ENCODE results near the gene BTNL9. TPM values are rescaled to one million over a fixed set of nuclear protein-coding genes. Genes with fewer than 3 reads are reported as not detected.
A peak's percentile ranks its signal among the peaks of the same experiment; 100 is the strongest.

The BTNL9 gene
- total and polyA plus RNA-seq, 2 of the 13 experiments (the other 11 are each of a cell fraction or from before 2014, with no cell fraction given): 0.13 TPM; not detected in 1

DNA sequence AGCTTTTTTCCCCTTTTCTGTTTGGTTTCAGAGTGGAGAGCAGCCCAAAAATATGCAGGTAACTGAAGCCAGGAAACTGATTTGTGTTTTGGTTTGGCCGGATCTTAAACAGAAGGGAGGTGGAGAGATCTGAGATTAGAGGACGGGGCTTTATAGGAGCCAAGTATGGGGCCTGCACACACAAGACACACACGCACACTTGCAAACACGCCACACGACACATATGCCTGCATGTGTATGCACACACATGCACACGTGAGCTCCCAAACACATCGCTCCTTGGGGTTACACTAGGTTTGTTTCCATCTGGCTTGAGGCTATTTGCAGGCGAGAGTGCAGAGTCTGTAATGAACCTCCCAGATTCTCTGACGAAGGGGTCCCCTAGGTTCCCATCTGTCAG, 18.3 kb downstream of the BTNL9 start (continued):
- TF ChIP-seq, protein P1, sequence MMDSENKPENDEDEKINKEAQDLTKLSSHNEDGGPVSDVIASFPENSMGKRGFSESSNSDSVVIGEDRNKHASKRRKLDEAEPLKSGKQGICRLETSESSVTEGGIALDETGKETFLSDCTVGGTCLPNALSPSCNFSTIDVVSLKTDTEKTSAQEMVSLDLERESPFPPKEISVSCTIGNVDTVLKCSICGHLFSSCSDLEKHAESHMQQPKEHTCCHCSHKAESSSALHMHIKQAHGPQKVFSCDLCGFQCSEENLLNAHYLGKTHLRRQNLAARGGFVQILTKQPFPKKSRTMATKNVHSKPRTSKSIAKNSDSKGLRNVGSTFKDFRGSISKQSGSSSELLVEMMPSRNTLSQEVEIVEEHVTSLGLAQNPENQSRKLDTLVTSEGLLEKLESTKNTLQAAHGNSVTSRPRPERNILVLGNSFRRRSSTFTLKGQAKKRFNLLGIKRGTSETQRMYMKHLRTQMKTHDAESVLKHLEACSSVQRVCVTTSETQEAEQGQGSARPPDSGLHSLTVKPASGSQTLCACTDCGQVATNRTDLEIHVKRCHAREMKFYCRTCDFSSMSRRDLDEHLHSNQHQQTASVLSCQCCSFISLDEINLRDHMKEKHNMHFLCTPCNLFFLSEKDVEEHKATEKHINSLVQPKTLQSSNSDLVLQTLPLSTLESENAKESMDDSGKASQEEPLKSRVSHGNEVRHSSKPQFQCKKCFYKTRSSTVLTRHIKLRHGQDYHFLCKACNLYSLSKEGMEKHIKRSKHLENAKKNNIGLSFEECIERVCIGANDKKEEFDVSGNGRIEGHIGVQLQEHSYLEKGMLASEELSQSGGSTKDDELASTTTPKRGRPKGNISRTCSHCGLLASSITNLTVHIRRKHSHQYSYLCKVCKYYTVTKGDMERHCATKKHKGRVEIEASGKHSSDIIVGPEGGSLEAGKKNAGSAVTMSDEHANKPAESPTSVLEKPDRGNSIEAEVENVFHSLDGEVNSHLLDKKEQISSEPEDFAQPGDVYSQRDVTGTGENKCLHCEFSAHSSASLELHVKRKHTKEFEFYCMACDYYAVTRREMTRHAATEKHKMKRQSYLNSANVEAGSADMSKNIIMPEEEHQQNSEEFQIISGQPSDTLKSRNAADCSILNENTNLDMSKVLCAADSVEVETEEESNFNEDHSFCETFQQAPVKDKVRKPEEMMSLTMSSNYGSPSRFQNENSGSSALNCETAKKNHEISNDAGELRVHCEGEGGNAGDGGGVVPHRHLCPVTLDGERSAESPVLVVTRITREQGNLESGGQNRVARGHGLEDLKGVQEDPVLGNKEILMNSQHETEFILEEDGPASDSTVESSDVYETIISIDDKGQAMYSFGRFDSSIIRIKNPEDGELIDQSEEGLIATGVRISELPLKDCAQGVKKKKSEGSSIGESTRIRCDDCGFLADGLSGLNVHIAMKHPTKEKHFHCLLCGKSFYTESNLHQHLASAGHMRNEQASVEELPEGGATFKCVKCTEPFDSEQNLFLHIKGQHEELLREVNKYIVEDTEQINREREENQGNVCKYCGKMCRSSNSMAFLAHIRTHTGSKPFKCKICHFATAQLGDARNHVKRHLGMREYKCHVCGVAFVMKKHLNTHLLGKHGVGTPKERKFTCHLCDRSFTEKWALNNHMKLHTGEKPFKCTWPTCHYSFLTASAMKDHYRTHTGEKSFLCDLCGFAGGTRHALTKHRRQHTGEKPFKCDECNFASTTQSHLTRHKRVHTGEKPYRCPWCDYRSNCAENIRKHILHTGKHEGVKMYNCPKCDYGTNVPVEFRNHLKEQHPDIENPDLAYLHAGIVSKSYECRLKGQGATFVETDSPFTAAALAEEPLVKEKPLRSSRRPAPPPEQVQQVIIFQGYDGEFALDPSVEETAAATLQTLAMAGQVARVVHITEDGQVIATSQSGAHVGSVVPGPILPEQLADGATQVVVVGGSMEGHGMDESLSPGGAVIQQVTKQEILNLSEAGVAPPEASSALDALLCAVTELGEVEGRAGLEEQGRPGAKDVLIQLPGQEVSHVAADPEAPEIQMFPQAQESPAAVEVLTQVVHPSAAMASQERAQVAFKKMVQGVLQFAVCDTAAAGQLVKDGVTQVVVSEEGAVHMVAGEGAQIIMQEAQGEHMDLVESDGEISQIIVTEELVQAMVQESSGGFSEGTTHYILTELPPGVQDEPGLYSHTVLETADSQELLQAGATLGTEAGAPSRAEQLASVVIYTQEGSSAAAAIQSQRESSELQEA (CRISPR knock-in tag; IDR thresholded peaks at IDR 0.05; ENCODE audit: not compliant biosample characterization): no peak
- no peak for TF ChIP-seq KDM4B (CRISPR knock-in tag; IDR thresholded peaks at IDR 0.05)
- TF ChIP-seq, protein P2, sequence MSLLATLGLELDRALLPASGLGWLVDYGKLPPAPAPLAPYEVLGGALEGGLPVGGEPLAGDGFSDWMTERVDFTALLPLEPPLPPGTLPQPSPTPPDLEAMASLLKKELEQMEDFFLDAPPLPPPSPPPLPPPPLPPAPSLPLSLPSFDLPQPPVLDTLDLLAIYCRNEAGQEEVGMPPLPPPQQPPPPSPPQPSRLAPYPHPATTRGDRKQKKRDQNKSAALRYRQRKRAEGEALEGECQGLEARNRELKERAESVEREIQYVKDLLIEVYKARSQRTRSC (CRISPR knock-in tag; IDR thresholded peaks at IDR 0.05; ENCODE audit: low read depth): no peak

DNA sequence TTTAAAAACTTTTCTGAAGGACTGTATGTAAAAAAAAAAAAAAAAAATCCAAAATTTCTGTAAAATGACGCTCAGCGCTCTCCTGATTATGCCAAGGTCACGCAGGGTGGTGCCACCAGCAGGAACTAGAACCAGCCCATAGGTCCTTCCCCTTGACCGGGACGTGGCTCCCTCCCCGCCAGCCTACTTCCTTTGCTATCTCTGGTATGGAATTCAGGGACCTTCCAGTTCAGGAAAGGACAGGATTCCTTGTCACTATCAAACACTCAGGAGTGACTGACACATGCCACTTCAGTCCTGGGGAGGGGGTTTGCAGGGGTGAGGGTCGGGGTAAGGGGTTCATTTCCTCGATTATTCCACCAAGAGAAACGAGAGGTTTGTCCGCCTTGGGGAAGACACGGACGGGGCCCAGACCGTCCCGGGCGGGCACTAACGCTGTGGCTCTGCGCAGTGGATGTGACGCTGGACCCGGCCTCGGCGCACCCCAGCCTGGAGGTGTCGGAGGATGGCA, 18.8 kb downstream of the BTNL9 start:
- Histone ChIP-seq H3K4me1 (ENCODE audit: insufficient read depth, low read length) (no peaks in the 10 kb centered on the region), H3K27ac (ENCODE audit: extremely low read length, insufficient read depth, low read length) (no peak overlapping the region), H4K20me1 (ENCODE audit: insufficient read depth, low read length) (no peaks in the 10 kb centered on the region), H2AFZ (ENCODE audit: low read length) (no peak overlapping the region), H3K9ac (ENCODE audit: insufficient read depth, low read depth, low read length) (no peak overlapping the region), H3K36me3 (replicated peaks in 1 of 2; ENCODE audit: control insufficient read depth in 1 of 2, insufficient read depth in 2 of 2, low read length in 2 of 2) (no peaks in the 10 kb centered on the region), H3K4me2 (ENCODE audit: low read depth, low read length) (no peak overlapping the region), H3K4me3 (replicated peaks in 1 of 3; ENCODE audit: insufficient read depth in 1 of 3, low read depth in 2 of 3, low read length in 3 of 3) (no peak overlapping the region), H3K79me2 (ENCODE audit: insufficient read depth, low read length) (no peaks in the 10 kb centered on the region), H3K9me3 (ENCODE audit: low read length) (no peaks in the 10 kb centered on the region), H3K27me3 (ENCODE audit: control insufficient read depth in 1 of 2, insufficient read depth in 2 of 2, low read length in 2 of 2) (peaks cover 12 to 76% of the 10 kb centered on the region in 2 experiments)
- ATAC-seq: peak; percentile 38; the same call in 2 of the 3 replicates
- no peak for DNase-seq (ENCODE audit: low spot score)
- intact Hi-C loops (cut with micrococcal nuclease; ENCODE audit: unreplicated experiment) (no loop called here), in situ Hi-C loops (cut with HindIII; ENCODE audit: extremely low pct_ligation_motif_present, low pct_unique_long_range_greater_than_20kb) (no loop called here)
- no peak for FAIRE-seq
- TF ChIP-seq ZNF543 (CRISPR knock-in tag; IDR thresholded peaks at IDR 0.05): no peak
- TF ChIP-seq SYNCRIP (IDR thresholded peaks at IDR 0.05; ENCODE audit: insufficient read depth, low read depth, low read length): no peak
- ChIA-PET POLR2A (no interaction called here), CTCF (ENCODE audit: low intra/inter-chr PET ratio, low total read pairs) (no interaction called here)
- no TSS peak for BruUV-seq (replicated peaks)
- WGBS (ENCODE audit: low lambda C conversion rate): 25% methylated on average over 18 of the region's 22 CpGs
